Smooth muscle cell (in vitro differentiated cells): ENCODE data around the gene LRRC2. TPM values are rescaled to one million over a fixed set of nuclear protein-coding genes. Genes with fewer than 3 reads are reported as not detected.

ENCODE experiments used
- DNase-seq: peaks from one replicate; lab custom pipeline; 2025; ENCODE audit not compliant: unreplicated experiment; lab: John Stamatoyannopoulos, UW
- H2AFZ ChIP-seq: fragments of 200-600 bp; sonication (generic); 2 replicates; pipeline ENCODE4 v1.6.0; 2016; ENCODE audit warnings: antibody characterized with exemption, low read depth, mild to moderate bottlenecking
- H3F3A ChIP-seq: fragments of 200-600 bp; sonication (generic); 2 replicates; pipeline ENCODE4 v1.6.0; 2017; ENCODE audit warnings: antibody characterized with exemption, low read depth
- H3K27ac ChIP-seq: fragments of 200-600 bp; sonication (generic); 2 replicates; pipeline ENCODE4 v1.5.1; 2016; ENCODE audit warnings: low read depth, mild to moderate bottlenecking
- H3K27me3 ChIP-seq: fragments of 200-600 bp; sonication (generic); 2 replicates; pipeline ENCODE4 v1.6.1; 2016; ENCODE audit warnings: low read depth, mild to moderate bottlenecking
- H3K36me3 ChIP-seq: fragments of 200-600 bp; sonication (generic); 2 replicates; pipeline ENCODE4 v1.5.1; 2016; ENCODE audit warnings: low read depth
- H3K4me1 ChIP-seq: fragments of 200-600 bp; sonication (generic); 2 replicates; pipeline ENCODE4 v1.5.1; 2016; ENCODE audit warnings: low read depth
- H3K4me2 ChIP-seq: fragments of 200-600 bp; sonication (generic); 2 replicates; pipeline ENCODE4 v1.6.0; 2016; ENCODE audit warnings: mild to moderate bottlenecking
- H3K4me3 ChIP-seq: fragments of 200-600 bp; sonication (generic); 2 replicates; pipeline ENCODE4 v1.5.1; 2016; ENCODE audit warnings: mild to moderate bottlenecking
- H3K79me2 ChIP-seq: fragments of 200-600 bp; sonication (generic); 2 replicates; pipeline ENCODE4 v1.6.0; 2016; ENCODE audit warnings: low read depth, mild to moderate bottlenecking
- H3K9ac ChIP-seq: fragments of 200-600 bp; sonication (generic); 2 replicates; pipeline ENCODE4 v1.6.0; 2016; ENCODE audit warnings: low read depth
- H3K9me3 ChIP-seq: fragments of 200-600 bp; sonication (generic); replicated peaks from 2 replicates; pipeline ENCODE4 v1.5.1; 2016; ENCODE audit warnings: low read depth
- H4K20me1 ChIP-seq: fragments of 200-600 bp; sonication (generic); 2 replicates; pipeline ENCODE4 v1.6.0; 2016; ENCODE audit warnings: low read depth
- CTCF ChIP-seq: fragments of 200-600 bp; sonication (generic); IDR thresholded peaks from 2 replicates; pipeline ENCODE4 v1.5.1; 2017; ENCODE audit warnings: borderline replicate concordance, mild to moderate bottlenecking, antibody characterized with exemption; ENCODE audit not compliant: insufficient read depth, poor library complexity, severe bottlenecking
- WGBS: methylation state at CpG from one replicate; pipeline ENCODE4 v1.1.7; 2016; ENCODE audit warnings: low lambda C conversion rate; 5-methylcytosine and 5-hydroxymethylcytosine counted together
- polyA plus RNA-seq: library from polyadenylated mRNA; unstranded; fragments of >200 nt; fragmentation: Nextera tagmentation; extraction: Ambion mirVana; gene quantifications from 2 replicates; pipeline ENCODE4 v1.2.1, GENCODE V29; 2016
- total RNA-seq: library from RNA; depleted of rRNA; stranded (reverse); fragments of >200 nt; gene quantifications from 2 replicates; pipeline ENCODE4 v1.2.3, GENCODE V29; 2014

The LRRC2 gene
- total and polyA plus RNA-seq, 2 experiments from 2014 or later, result 2.0 to 2.7 TPM

GRCh38 chr3:46599590-46599989 lies 33.5 kb upstream of the LRRC2 start:
- Histone ChIP-seq H2AFZ (no peak overlapping the region), H3K4me3 (no peak overlapping the region), H3K4me1 (no peaks in the 10 kb centered on the region), H3K36me3 (no peaks in the 10 kb centered on the region), H3K9ac (no peak overlapping the region), H3K9me3 (no peaks in the 10 kb centered on the region), H3F3A (no peaks in the 10 kb centered on the region), H3K4me2 (no peak overlapping the region), H3K27me3 (no peaks in the 10 kb centered on the region), H4K20me1 (no peaks in the 10 kb centered on the region), H3K27ac (no peak overlapping the region), H3K79me2 (no peaks in the 10 kb centered on the region)
- WGBS, result 81% methylated on average over 5 of the region's 5 CpGs
- no peak for TF ChIP-seq CTCF
- DNase-seq, result no peak

DNA sequence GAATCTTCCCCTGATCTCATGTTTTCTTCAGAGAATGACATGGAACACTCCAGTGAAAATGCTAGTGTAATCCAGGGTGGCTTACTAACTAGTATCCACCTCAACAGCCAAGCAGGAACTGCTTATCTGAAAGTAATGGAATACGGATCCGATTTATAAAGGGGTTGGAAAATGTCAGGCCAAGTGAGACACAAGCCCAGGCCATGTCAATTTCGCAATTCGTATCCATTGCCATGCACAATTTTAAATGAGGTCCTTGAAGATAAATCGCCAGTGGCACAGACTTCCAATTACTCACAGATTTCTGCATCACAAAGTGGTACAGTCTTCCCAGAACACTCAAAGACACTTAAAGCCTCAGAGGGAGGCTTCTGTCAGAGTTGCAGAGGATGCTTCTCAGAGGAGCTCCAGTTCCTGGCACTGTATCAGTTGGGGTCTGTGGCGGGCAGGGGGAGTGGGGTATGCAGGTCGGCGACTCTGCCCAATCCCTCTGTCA lies 29.8 kb upstream of the LRRC2 start:
- H3K4me2 ChIP-seq, result no peak overlapping the region
- H3F3A ChIP-seq, result no peaks in the 10 kb centered on the region
- H2AFZ ChIP-seq, result no peak overlapping the region
- DNase-seq, result no peak
- no peaks in the 10 kb centered on the region for H3K27me3 ChIP-seq
- WGBS, result 83% methylated on average over 8 of the region's 8 CpGs
- no peaks in the 10 kb centered on the region for H3K9me3 ChIP-seq
- H3K4me1 ChIP-seq, result no peaks in the 10 kb centered on the region
- H3K79me2 ChIP-seq, result no peaks in the 10 kb centered on the region
- TF ChIP-seq CTCF, result no peak
- no peak overlapping the region for H3K27ac ChIP-seq
- no peaks in the 10 kb centered on the region for H4K20me1 ChIP-seq
- no peaks in the 10 kb centered on the region for H3K36me3 ChIP-seq
- H3K4me3 ChIP-seq, result no peak overlapping the region
- H3K9ac ChIP-seq, result no peak overlapping the region

GRCh38 chr3:46594723-46595122 lies 28.6 kb upstream of the LRRC2 start:
- H3K4me2 ChIP-seq, result no peak overlapping the region
- WGBS, result 96% methylated on average over 4 of the region's 4 CpGs
- H3K4me3 ChIP-seq, result no peak overlapping the region
- no peak overlapping the region for H3K27ac ChIP-seq
- no peak overlapping the region for H2AFZ ChIP-seq
- DNase-seq, result no peak
- H4K20me1 ChIP-seq, result no peaks in the 10 kb centered on the region
- H3K36me3 ChIP-seq, result no peaks in the 10 kb centered on the region
- H3K79me2 ChIP-seq, result no peaks in the 10 kb centered on the region
- no peaks in the 10 kb centered on the region for H3K4me1 ChIP-seq
- no peaks in the 10 kb centered on the region for H3K27me3 ChIP-seq
- no peak overlapping the region for H3K9ac ChIP-seq
- TF ChIP-seq CTCF, result no peak
- no peaks in the 10 kb centered on the region for H3F3A ChIP-seq
- no peaks in the 10 kb centered on the region for H3K9me3 ChIP-seq

DNA sequence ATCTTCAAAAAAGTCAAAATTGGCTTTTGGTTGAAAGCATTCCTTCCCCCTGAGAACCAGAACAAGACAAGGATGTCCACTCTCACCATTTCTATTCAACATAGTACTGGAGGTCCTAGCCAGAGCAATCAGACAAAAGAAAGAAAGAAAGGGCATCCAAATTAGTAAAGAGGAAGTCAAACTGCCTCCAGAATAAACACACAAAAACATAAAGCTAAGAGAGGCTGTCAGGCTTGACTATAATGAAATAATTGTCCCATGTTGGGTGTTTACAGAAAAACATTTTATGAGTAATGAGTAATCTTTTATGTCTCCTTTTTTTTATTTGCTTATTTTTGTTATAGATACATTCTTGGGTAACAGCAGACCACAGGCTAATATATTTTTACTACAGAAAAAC lies 27.9 kb upstream of the LRRC2 start:
- H3K9ac ChIP-seq, result no peak overlapping the region
- no peak overlapping the region for H3K27ac ChIP-seq
- no peak for TF ChIP-seq CTCF
- no peaks in the 10 kb centered on the region for H3K9me3 ChIP-seq
- no peak overlapping the region for H2AFZ ChIP-seq
- H3K4me1 ChIP-seq, result no peaks in the 10 kb centered on the region
- no peaks in the 10 kb centered on the region for H3K27me3 ChIP-seq
- H3K79me2 ChIP-seq, result no peaks in the 10 kb centered on the region
- DNase-seq, result no peak
- H3F3A ChIP-seq, result no peaks in the 10 kb centered on the region
- H3K4me3 ChIP-seq, result no peak overlapping the region
- H4K20me1 ChIP-seq, result no peaks in the 10 kb centered on the region
- H3K4me2 ChIP-seq, result no peak overlapping the region
- H3K36me3 ChIP-seq, result no peaks in the 10 kb centered on the region
